ENCODE measurements around the gene AFF4. TPM values are rescaled to one million over a fixed set of nuclear protein-coding genes. Genes with fewer than 3 reads are reported as not detected.

AFF4 gene
- total and polyA plus RNA-seq, 2 experiments from 2014 or later, result 31.3 to 46.3 TPM

- no peaks in the 10 kb centered on the region for H3K4me1 Mint-ChIP-seq
- H3K27ac ChIP-seq (ENCODE audit: low read depth), result no peak overlapping the region
- H3F3A ChIP-seq (replicated peaks; ENCODE audit: low read depth), result no peaks in the 10 kb centered on the region
- no peak overlapping the region for H3K4me2 ChIP-seq
- no peak for DNase-seq (ENCODE audit: low spot score)
- H3K27ac Mint-ChIP-seq, result no peak overlapping the region
- H3K27me3 ChIP-seq (ENCODE audit: insufficient read depth), result no peaks in the 10 kb centered on the region
- no peaks in the 10 kb centered on the region for H4K20me1 ChIP-seq (replicated peaks; ENCODE audit: insufficient read depth)
- no peaks in the 10 kb centered on the region for H3K9me3 Mint-ChIP-seq
- ATAC-seq, result no peak
- H3K79me2 ChIP-seq (replicated peaks; ENCODE audit: insufficient read depth), result no peaks in the 10 kb centered on the region
- peaks cover 8% of the 10 kb centered on the region for H3K36me3 ChIP-seq (ENCODE audit: insufficient read depth)
- H3K4me1 ChIP-seq (ENCODE audit: insufficient read depth), result no peaks in the 10 kb centered on the region
- H3K9me2 ChIP-seq (ENCODE audit: insufficient read depth), result no peaks in the 10 kb centered on the region
- TF ChIP-seq EZH2phosphoT487 (IDR thresholded peaks at IDR 0.05; ENCODE audit: unreplicated experiment), result no peak
- TF ChIP-seq POLR2AphosphoS5 (IDR thresholded peaks at IDR 0.05; ENCODE audit: low read depth), result no peak
- TF ChIP-seq ZNF462 (CRISPR knock-in tag; IDR thresholded peaks at IDR 0.05), result no peak
- TF ChIP-seq, protein P1, sequence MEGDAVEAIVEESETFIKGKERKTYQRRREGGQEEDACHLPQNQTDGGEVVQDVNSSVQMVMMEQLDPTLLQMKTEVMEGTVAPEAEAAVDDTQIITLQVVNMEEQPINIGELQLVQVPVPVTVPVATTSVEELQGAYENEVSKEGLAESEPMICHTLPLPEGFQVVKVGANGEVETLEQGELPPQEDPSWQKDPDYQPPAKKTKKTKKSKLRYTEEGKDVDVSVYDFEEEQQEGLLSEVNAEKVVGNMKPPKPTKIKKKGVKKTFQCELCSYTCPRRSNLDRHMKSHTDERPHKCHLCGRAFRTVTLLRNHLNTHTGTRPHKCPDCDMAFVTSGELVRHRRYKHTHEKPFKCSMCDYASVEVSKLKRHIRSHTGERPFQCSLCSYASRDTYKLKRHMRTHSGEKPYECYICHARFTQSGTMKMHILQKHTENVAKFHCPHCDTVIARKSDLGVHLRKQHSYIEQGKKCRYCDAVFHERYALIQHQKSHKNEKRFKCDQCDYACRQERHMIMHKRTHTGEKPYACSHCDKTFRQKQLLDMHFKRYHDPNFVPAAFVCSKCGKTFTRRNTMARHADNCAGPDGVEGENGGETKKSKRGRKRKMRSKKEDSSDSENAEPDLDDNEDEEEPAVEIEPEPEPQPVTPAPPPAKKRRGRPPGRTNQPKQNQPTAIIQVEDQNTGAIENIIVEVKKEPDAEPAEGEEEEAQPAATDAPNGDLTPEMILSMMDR (conservative IDR thresholded peaks at IDR 0.05; ENCODE audit: low read depth in 2 of 2), result no peak
- TF ChIP-seq ZNF114 (CRISPR knock-in tag; IDR thresholded peaks at IDR 0.05), result no peak
- TF ChIP-seq NANOG (IDR thresholded peaks at IDR 0.05; ENCODE audit: borderline replicate concordance), result no peak
- TF ChIP-seq, protein P2, sequence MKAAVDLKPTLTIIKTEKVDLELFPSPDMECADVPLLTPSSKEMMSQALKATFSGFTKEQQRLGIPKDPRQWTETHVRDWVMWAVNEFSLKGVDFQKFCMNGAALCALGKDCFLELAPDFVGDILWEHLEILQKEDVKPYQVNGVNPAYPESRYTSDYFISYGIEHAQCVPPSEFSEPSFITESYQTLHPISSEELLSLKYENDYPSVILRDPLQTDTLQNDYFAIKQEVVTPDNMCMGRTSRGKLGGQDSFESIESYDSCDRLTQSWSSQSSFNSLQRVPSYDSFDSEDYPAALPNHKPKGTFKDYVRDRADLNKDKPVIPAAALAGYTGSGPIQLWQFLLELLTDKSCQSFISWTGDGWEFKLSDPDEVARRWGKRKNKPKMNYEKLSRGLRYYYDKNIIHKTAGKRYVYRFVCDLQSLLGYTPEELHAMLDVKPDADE (IDR thresholded peaks at IDR 0.05), result no peak
- TF ChIP-seq JUNB (IDR thresholded peaks at IDR 0.05; ENCODE audit: unreplicated experiment), result no peak
- no peak for TF ChIP-seq EZH2 (IDR thresholded peaks at IDR 0.05; ENCODE audit: low read depth, unreplicated experiment)
- TF ChIP-seq CREB1 (CRISPR knock-in tag; IDR thresholded peaks at IDR 0.05; ENCODE audit: low read depth), result no peak
- TF ChIP-seq STAT1 (IDR thresholded peaks at IDR 0.05; ENCODE audit: unreplicated experiment), result no peak
- TF ChIP-seq REST (IDR thresholded peaks at IDR 0.05; ENCODE audit: unreplicated experiment), result no peak
- TF ChIP-seq ZNF331 (CRISPR knock-in tag; IDR thresholded peaks at IDR 0.05; ENCODE audit: low read depth), result no peak
- H3K27me3 Mint-ChIP-seq (ENCODE audit: insufficient read depth, low read depth, poor library complexity), result no peaks in the 10 kb centered on the region
- H3K4me3 Mint-ChIP-seq, result no peak overlapping the region
- peaks cover 16% of the 10 kb centered on the region; the same call in 2 of the 3 replicates for H3K36me3 Mint-ChIP-seq (ENCODE audit: low read depth)
- no peak overlapping the region for H2AFZ ChIP-seq
- no peak overlapping the region for H3K4me3 ChIP-seq
Measured at GRCh38 chr5:132998556-132998955, 35.1 kb upstream of the AFF4 start.

Data from GM23338 (cell line).